Urothelium cell line (cell line): ENCODE results near the gene MACROD1.
"Not testable (repeated sequence)": the region's sequence is repeated elsewhere in the genome, so short reads cannot be mapped to it uniquely, and the experiment has no call there.

Experiments
- DNase-seq: peaks from one replicate; pipeline ENCODE4 v3.0.0; 2011; ENCODE audit warnings: low spot score, mixed read lengths
- FAIRE-seq: peaks from 2 replicates; lab custom pipeline; 2011; peaks lifted over from hg19 to GRCh38; lab: Jason Lieb, UNC

MACROD1 gene

DNA sequence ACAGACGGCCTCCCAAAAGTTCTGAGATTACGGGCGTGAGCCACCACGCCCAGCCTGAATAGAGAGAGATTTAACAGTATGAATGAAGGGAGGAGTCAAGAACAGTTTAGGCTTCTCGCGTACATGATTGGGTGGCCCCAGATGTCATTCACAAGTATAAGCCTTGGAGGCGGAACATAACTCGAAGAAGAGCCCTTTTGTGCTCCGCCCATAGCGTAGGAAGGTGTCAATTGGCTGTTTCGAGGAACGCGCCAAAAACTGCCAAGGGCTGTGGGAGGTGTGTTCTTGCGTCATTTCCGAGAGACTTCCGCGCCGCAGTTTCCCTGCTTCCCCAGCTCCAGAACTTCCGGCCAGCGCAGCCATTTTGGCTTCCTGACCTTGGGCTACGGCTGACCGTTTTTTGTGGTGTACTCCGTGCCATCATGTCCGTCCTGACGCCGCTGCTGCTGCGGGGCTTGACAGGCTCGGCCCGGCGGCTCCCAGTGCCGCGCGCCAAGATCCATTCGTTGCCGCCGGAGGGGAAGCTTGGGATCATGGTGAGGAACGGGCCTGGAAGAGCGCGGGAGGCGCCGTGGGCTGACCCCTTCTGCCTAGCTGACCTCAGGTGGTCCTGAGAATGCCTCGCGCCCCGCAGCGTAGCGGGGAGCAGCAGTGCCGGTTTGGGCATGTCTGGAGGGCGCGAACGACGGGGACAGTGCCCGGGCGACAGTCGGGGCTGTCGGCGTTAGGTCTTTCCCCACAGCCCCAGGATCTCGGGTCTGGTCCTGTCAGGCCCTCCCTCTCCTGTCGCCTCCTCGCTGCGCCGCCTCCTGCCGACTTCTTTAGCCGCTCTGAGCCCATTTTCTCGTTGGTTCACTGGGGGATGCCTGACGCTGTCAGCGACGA is 191.4 kb downstream of the MACROD1 start, which contains the start of gene COX8A:
COX8A (plus strand) TSS at position 362 of the 885 bp plus-strand sequence; CDS start at position 423, 61 bp downstream.
- DNase-seq (peak; percentile 98), FAIRE-seq (peak; percentile 9)

- not testable (repeated sequence) for DNase-seq, FAIRE-seq
Observed at GRCh38 chr11:63973912-63974258, 192.0 kb downstream of the MACROD1 start.

- no peak for FAIRE-seq
Observed at GRCh38 chr11:63970902-63971301, 195.0 kb downstream of the MACROD1 start.

DNA sequence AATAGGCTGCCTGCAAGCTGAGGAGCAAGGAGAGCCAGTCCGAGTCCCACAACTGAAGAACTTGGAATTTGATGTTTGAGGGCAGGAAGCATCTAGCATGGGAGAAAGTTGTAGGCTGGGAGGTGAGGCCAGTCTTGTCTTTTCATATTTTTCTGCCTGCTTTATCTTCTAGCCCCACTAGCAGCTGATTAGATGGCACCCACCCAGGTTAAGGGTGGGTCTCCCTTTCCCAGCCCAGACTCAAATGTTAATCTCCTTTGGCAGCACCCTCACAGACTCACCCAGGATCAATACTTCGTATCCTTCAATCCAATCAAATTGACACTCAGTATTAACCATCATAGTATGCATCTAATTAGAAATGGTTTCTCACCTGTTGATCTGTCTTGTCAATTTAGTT is 196.5 kb downstream of the MACROD1 start:
- no peak for FAIRE-seq
- no peak for DNase-seq

More at GRCh38 chr11:63970902-63971301, 195.0 kb downstream of the MACROD1 start:
- DNase-seq = no peak

GRCh38 chr11:63966444-63966843 is 199.5 kb downstream of the MACROD1 start:
- FAIRE-seq (no peak), DNase-seq (no peak)

DNA sequence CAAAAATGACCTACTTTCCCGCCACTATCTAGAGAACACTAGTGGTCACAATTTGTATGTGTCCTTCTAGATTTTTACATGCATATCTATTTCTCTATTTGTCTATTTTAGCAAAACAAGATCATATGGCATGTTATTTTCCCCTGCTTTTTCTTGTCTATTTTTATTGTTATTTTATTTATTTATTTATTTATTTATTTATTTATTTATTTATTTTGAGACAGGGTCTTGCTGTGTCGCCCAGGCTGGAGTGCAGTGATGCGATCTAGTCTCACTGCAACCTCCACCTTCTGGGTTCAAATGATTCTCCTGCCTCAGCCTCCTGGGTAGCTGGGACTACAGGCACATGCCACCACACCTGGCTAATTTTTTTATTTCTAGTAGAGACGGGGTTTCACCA is 202.0 kb downstream of the MACROD1 start:
- DNase-seq, FAIRE-seq: not testable (repeated sequence)

DNA sequence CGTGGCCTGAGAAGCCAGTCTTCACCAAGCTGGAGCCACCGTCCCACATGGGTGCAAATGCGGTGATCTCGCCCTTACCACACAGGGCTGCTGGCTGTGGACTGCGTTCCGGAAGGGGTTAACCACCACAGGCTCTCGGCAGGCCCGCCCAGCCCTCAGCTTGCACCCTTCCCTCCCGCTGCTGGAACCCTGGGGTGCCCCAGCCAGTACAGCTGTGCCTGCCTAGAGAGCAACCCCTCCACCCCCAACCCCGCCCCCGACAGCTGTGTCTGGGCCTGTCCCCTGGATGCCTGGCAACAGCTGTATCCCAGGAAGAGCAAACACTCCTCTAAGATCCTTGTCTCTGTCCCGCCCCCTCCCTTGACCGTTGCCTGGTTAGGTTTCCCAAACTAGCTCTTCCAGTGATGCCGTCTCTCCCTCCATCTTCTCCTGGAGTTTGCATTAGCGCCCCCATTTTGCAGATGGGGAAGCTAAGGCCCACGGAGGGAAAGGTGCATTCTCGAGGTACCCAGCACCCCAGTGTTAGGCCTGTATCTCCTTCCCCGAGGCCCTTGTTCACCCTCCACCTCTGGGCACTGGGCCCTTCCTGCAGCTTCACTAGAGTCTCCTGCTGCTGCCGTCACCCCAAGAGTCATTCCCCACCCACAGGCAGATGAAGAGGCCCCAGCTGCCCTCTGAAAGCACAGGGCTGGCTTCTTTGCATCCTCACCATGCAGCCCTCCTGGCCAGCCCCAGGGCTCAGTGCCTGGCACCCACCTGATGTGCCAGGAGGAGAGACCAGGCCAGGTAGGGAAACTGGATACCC is 204.1 kb downstream of the MACROD1 start:
- FAIRE-seq = no peak

DNA sequence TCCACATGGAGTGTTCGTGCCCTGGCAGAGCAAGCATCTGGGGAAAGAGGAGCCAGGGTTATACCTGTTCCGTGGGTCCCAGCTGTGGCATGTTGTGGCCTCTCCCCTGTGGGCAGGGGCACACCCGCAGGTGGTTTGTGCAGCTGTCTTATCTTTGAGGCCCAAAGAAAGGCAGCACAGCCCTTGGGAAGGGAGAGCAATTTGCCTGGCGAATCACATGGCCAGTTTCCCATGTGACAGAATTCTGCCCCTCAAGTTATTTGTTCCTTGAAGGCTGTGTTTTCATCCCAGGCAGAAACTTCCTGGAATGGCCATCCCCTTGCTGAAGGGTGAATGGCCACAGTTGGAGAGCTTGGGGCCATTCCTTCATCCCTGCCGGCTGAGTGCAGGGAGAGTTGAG is 207.9 kb downstream of the MACROD1 start:
- FAIRE-seq (no peak), DNase-seq (no peak)

More for the DNA sequence above, 204.1 kb downstream of the MACROD1 start:
- DNase-seq = no peak

DNA sequence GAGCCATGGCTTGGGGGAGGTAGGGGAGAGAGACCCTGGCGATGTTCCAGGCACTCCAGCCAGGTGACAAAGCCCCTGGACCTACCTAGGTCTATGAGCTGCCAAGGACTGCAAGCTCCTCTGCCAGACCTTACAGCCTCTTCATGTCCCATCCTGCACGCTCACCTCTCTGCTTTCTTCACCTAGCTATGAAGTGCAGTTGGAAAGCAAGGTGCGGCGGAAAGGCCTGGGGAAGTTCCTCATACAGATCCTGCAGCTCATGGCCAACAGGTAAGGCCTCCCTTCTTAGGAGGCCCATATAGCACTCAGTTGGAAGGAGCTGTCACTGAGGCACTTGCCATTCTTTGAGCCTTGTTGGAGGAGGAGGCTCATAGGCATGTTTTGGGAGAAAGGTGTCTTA is 213.3 kb downstream of the MACROD1 start:
- FAIRE-seq (no peak), DNase-seq (no peak)

DNA sequence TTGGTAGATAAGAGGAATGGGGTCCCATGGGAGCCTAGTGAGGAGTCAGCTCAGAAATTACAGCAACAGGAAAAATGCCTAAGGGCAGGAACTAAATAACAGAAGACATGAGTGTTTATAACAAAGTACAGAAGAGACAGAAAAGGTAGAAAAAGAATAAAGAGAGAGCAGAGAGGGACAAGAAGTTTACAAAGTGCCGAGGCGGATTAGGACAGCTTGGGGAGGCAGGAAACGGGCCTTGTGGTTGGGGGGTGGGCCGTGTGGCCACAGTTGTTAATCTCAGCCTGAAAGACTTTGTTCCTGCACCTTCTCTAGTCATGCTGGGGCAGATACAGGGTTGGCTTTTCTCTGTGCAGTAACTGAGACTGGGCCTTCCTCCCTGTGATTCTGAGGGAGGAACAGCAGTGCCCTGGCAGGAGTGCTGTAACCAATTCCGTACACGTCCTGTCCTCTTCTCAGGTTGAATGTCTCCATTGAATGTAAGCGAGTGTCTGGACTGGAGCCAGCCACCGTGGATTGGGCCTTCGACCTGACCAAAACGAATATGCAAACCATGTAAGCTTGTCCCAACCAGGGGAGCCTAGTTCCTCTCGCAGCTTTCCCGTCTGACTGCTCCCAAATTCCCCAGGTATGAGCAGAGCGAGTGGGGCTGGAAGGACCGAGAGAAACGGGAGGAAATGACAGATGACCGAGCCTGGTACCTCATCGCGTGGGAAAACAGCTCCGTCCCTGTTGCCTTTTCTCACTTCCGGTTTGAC is 214.0 kb downstream of the MACROD1 start:
- DNase-seq (no peak), FAIRE-seq (no peak)
